GM23338 (cell line): ENCODE results near the gene ADAMTS7. TPM values are rescaled to one million over a fixed set of nuclear protein-coding genes. Genes with fewer than 3 reads are reported as not detected.
"Not testable (repeated sequence)": the region's sequence is repeated elsewhere in the genome, so short reads cannot be mapped to it uniquely, and the experiment has no call there.

ENCODE experiments used
- ATAC-seq: fragments of 200-7000 bp; cut with Tn5 transposase; 3 replicates; pipeline ENCODE4 v1.9.1; 2020
- DNase-seq: peaks from one replicate; pipeline ENCODE4 v3.0.0-alpha.2; 2015; ENCODE audit warnings: low spot score
- H2AFZ ChIP-seq: fragments of 200-600 bp; sonication (generic); 2 replicates; pipeline ENCODE4 v1.8.0; 2016; ENCODE audit warnings: antibody characterized with exemption, mild to moderate bottlenecking, moderate library complexity
- H3F3A ChIP-seq: fragments of 200-600 bp; sonication (generic); replicated peaks from 2 replicates; pipeline ENCODE4 v1.8.0; 2017; ENCODE audit warnings: antibody characterized with exemption, mixed run types, low read depth
- H3K27ac ChIP-seq: fragments of 200-600 bp; sonication (generic); 2 replicates; pipeline ENCODE4 v1.6.1; 2016; ENCODE audit warnings: low read depth
- H3K27me3 ChIP-seq: fragments of 200-600 bp; sonication (generic); 2 replicates; pipeline ENCODE4 v1.8.0; 2016; ENCODE audit warnings: mild to moderate bottlenecking, mixed run types, moderate library complexity; ENCODE audit not compliant: insufficient read depth
- H3K36me3 ChIP-seq: fragments of 200-600 bp; sonication (generic); 2 replicates; pipeline ENCODE4 v1.8.0; 2016; ENCODE audit warnings: mild to moderate bottlenecking; ENCODE audit not compliant: insufficient read depth
- H3K4me1 ChIP-seq: fragments of 200-600 bp; sonication (generic); 2 replicates; pipeline ENCODE4 v1.8.0; 2016; ENCODE audit warnings: mild to moderate bottlenecking, moderate library complexity; ENCODE audit not compliant: insufficient read depth
- H3K4me2 ChIP-seq: fragments of 200-600 bp; sonication (generic); 2 replicates; pipeline ENCODE4 v1.7.1; 2017; ENCODE audit warnings: mixed run types
- H3K4me3 ChIP-seq: fragments of 200-600 bp; sonication (generic); 2 replicates; pipeline ENCODE4 v1.6.1; 2016; ENCODE audit warnings: mixed run types
- H3K79me2 ChIP-seq: fragments of 200-600 bp; sonication (generic); replicated peaks from 2 replicates; pipeline ENCODE4 v1.8.0; 2017; ENCODE audit warnings: mild to moderate bottlenecking; ENCODE audit not compliant: insufficient read depth
- H3K9me2 ChIP-seq: fragments of 200-600 bp; sonication (generic); 2 replicates; pipeline ENCODE4 v1.8.0; 2017; ENCODE audit not compliant: insufficient read depth
- H4K20me1 ChIP-seq: fragments of 200-600 bp; sonication (generic); replicated peaks from 2 replicates; pipeline ENCODE4 v1.8.0; 2017; ENCODE audit warnings: mild to moderate bottlenecking; ENCODE audit not compliant: insufficient read depth
- H3K27ac Mint-ChIP-seq: 2 replicates; pipeline ENCODE4 v1.8.0; 2020; ENCODE audit warnings: inconsistent platforms, mild to moderate bottlenecking, moderate library complexity, mixed read lengths
- H3K27me3 Mint-ChIP-seq: 3 replicates; pipeline ENCODE4 v1.8.0; 2022; ENCODE audit warnings: low read depth, mild to moderate bottlenecking, moderate library complexity, mixed read lengths, inconsistent platforms; ENCODE audit not compliant: insufficient read depth, poor library complexity
- H3K36me3 Mint-ChIP-seq: 3 replicates; pipeline ENCODE4 v1.8.0; 2021; ENCODE audit warnings: low read depth, mild to moderate bottlenecking, inconsistent platforms, moderate library complexity, mixed read lengths
- H3K4me1 Mint-ChIP-seq: 3 replicates; pipeline ENCODE4 v1.8.0; 2020; ENCODE audit warnings: mild to moderate bottlenecking, inconsistent platforms, mixed read lengths
- H3K4me3 Mint-ChIP-seq: 3 replicates; pipeline ENCODE4 v1.8.0; 2021; ENCODE audit warnings: moderate library complexity, mild to moderate bottlenecking, inconsistent platforms, mixed read lengths
- H3K9me3 Mint-ChIP-seq: 3 replicates; pipeline ENCODE4 v1.8.0; 2020; ENCODE audit warnings: moderate library complexity, mild to moderate bottlenecking, inconsistent platforms, mixed read lengths
- CREB1 ChIP-seq: fragments of 250-450 bp; sonication (Bioruptor Pico); IDR thresholded peaks from 2 replicates; pipeline ENCODE4 v1.5.0; 2020; ENCODE audit warnings: low read depth, mild to moderate bottlenecking, moderate library complexity
- EZH2phosphoT487 ChIP-seq: fragments of 200-600 bp; sonication (generic); IDR thresholded peaks from one replicate; pipeline ENCODE4 v1.8.1; 2018; ENCODE audit warnings: antibody characterized with exemption; ENCODE audit not compliant: unreplicated experiment
- JUNB ChIP-seq: IDR thresholded peaks from one replicate; pipeline ENCODE4 v1.6.1; 2016; ENCODE audit warnings: antibody characterized with exemption; ENCODE audit not compliant: unreplicated experiment
- POLR2AphosphoS5 ChIP-seq: IDR thresholded peaks from 2 replicates; pipeline ENCODE4 v1.6.1; 2016; ENCODE audit warnings: antibody characterized with exemption, low read depth
- REST ChIP-seq: IDR thresholded peaks from one replicate; pipeline ENCODE4 v1.6.1; 2018; ENCODE audit warnings: antibody characterized with exemption; ENCODE audit not compliant: unreplicated experiment
- STAT1 ChIP-seq: IDR thresholded peaks from one replicate; pipeline ENCODE4 v1.6.1; 2016; ENCODE audit warnings: antibody characterized with exemption; ENCODE audit not compliant: unreplicated experiment
- ZNF331 ChIP-seq: fragments of 250-450 bp; sonication (Bioruptor Pico); IDR thresholded peaks from 2 replicates; pipeline ENCODE4 v1.5.0; 2020; ENCODE audit warnings: low read depth, mild to moderate bottlenecking, moderate library complexity
- ZNF462 ChIP-seq: fragments of 250-450 bp; sonication (Bioruptor Pico); IDR thresholded peaks from 2 replicates; pipeline ENCODE4 v1.5.0; 2020; ENCODE audit warnings: mild to moderate bottlenecking, moderate library complexity
- polyA plus RNA-seq: library from polyadenylated mRNA; unstranded; fragments of >200 nt; fragmentation: Nextera tagmentation; extraction: Ambion mirVana; gene quantifications from 2 replicates; pipeline ENCODE4 v1.2.1, GENCODE V29; 2016
- total RNA-seq: library from RNA; depleted of rRNA; stranded (reverse); fragments of >200 nt; shearing (Covaris generic); gene quantifications from 2 replicates; pipeline ENCODE4 v1.2.3, GENCODE V29; 2014

Gene ADAMTS7
- total and polyA plus RNA-seq, 2 experiments from 2014 or later = 11.6 to 52.7 TPM

- H3K4me1 ChIP-seq, H3K4me1 Mint-ChIP-seq, H3K4me3 ChIP-seq, H3K4me3 Mint-ChIP-seq, H3K4me2 ChIP-seq, H3K27me3 ChIP-seq, H4K20me1 ChIP-seq, H3K27ac Mint-ChIP-seq, H3K27ac ChIP-seq, H3F3A ChIP-seq, H3K9me3 Mint-ChIP-seq, H3K27me3 Mint-ChIP-seq, H3K79me2 ChIP-seq, H3K36me3 ChIP-seq, ATAC-seq, H3K9me2 ChIP-seq, DNase-seq, H2AFZ ChIP-seq: not testable (repeated sequence)
- peaks cover 15% of the 10 kb centered on the region; the same call in 1 of the 3 replicates for H3K36me3 Mint-ChIP-seq
These were observed 12.2 kb downstream of the ADAMTS7 start for GRCh38 chr15:78799102-78799501.

- H3K79me2 ChIP-seq, ATAC-seq, H3K4me3 Mint-ChIP-seq, H3K9me2 ChIP-seq, H3K4me2 ChIP-seq, H3F3A ChIP-seq, DNase-seq, H3K27ac ChIP-seq, H3K36me3 ChIP-seq, H3K27me3 ChIP-seq, H3K27ac Mint-ChIP-seq, H2AFZ ChIP-seq, H3K4me1 Mint-ChIP-seq, H3K4me3 ChIP-seq, H3K9me3 Mint-ChIP-seq, H3K4me1 ChIP-seq, H3K27me3 Mint-ChIP-seq, H4K20me1 ChIP-seq: not testable (repeated sequence)
- H3K36me3 Mint-ChIP-seq = peaks cover 15% of the 10 kb centered on the region; the same call in 1 of the 3 replicates
These were observed 12.9 kb downstream of the ADAMTS7 start for GRCh38 chr15:78798355-78798754.

- Mint-ChIP-seq H3K9me3 (no peaks in the 10 kb centered on the region), H3K4me3 (no peak overlapping the region), H3K27ac (no peak overlapping the region), H3K36me3 (peaks cover 15% of the 10 kb centered on the region; the same call in 1 of the 3 replicates), H3K27me3 (peaks cover 8% of the 10 kb centered on the region), H3K4me1 (no peaks in the 10 kb centered on the region)
- H2AFZ ChIP-seq = no peak overlapping the region
- ATAC-seq (no peak), DNase-seq (no peak)
- no peaks in the 10 kb centered on the region for H3K4me1 ChIP-seq
- H3K79me2 ChIP-seq = peaks cover 4% of the 10 kb centered on the region; the same call in 1 of the 2 replicates
- no peaks in the 10 kb centered on the region for H3K27me3 ChIP-seq
- H3F3A ChIP-seq = 0 out of 2 replicates have a peak, but pooled peaks cover 3% of the 10 kb centered on the region
- no peak overlapping the region for H3K4me3 ChIP-seq
- H3K4me2 ChIP-seq = no peak overlapping the region
- H3K36me3 ChIP-seq = no peaks in the 10 kb centered on the region; the same call in 1 of the 2 replicates
- H3K27ac ChIP-seq = no peak overlapping the region
- 0 out of 2 replicates have a peak, but pooled peaks cover 5% of the 10 kb centered on the region for H4K20me1 ChIP-seq
- H3K9me2 ChIP-seq = no peaks in the 10 kb centered on the region
- TF ChIP-seq CREB1 (CRISPR knock-in tag) = no peak
- no peak for TF ChIP-seq REST
- no peak for TF ChIP-seq ZNF462 (CRISPR knock-in tag)
- TF ChIP-seq POLR2AphosphoS5 = no peak
- TF ChIP-seq STAT1 = no peak
- TF ChIP-seq EZH2phosphoT487 = no peak
- TF ChIP-seq ZNF331 (CRISPR knock-in tag) = no peak
- TF ChIP-seq JUNB = no peak
These were observed 13.3 kb downstream of the ADAMTS7 start for GRCh38 chr15:78797951-78798350.
